H9 (cell line): ENCODE measurements around the gene PHACTR4. TPM values are rescaled to one million over a fixed set of nuclear protein-coding genes. Genes with fewer than 3 reads are reported as not detected.

Experiments used
- DNase-seq: peaks from one replicate; pipeline ENCODE4 v3.0.0-alpha.2; 2017
- H2AFZ ChIP-seq: one replicate; pipeline ENCODE4 v1.6.1; 2013; ENCODE audit warnings: mild to moderate bottlenecking, low read length, control low read depth, moderate library complexity
- H2AK5ac ChIP-seq: 2 replicates; pipeline ENCODE4 v1.6.1; 2013; ENCODE audit warnings: low read length, control low read depth, mixed read lengths; ENCODE audit not compliant: insufficient read length
- H2BK120ac ChIP-seq: one replicate; pipeline ENCODE4 v1.6.1; 2013; ENCODE audit warnings: low read depth, mild to moderate bottlenecking, low read length, control low read depth, inconsistent platforms; ENCODE audit not compliant: poor library complexity, severe bottlenecking
- H2BK12ac ChIP-seq: 2 replicates; pipeline ENCODE4 v1.6.1; 2013; ENCODE audit warnings: low read length, control low read depth, mixed read lengths, low read depth; ENCODE audit not compliant: insufficient read length
- H2BK15ac ChIP-seq: 2 replicates; pipeline ENCODE4 v1.6.1; 2013; ENCODE audit warnings: low read depth, low read length, control low read depth
- H2BK20ac ChIP-seq: one replicate; pipeline ENCODE4 v1.6.1; 2013; ENCODE audit warnings: low read depth, mild to moderate bottlenecking, low read length, control low read depth, inconsistent platforms; ENCODE audit not compliant: poor library complexity, severe bottlenecking
- H2BK5ac ChIP-seq: 2 replicates; pipeline ENCODE4 v1.6.1; 2013; ENCODE audit warnings: low read length, control low read depth, mixed read lengths; ENCODE audit not compliant: insufficient read length
- H3K14ac ChIP-seq: 2 replicates; pipeline ENCODE4 v1.6.1; 2013; ENCODE audit warnings: low read length, control low read depth; ENCODE audit not compliant: insufficient read depth
- H3K18ac ChIP-seq: 2 replicates; pipeline ENCODE4 v1.6.1; 2013; ENCODE audit warnings: low read depth, mild to moderate bottlenecking, mixed read lengths, low read length, control low read depth; ENCODE audit not compliant: insufficient read length
- H3K23ac ChIP-seq: 2 replicates; pipeline ENCODE4 v1.6.1; 2013; ENCODE audit warnings: low read length, control low read depth, mixed read lengths, low read depth; ENCODE audit not compliant: insufficient read length
- H3K23me2 ChIP-seq: 2 replicates; pipeline ENCODE4 v1.6.1; 2013; ENCODE audit warnings: low read depth, mild to moderate bottlenecking, mixed read lengths, low read length, control low read depth; ENCODE audit not compliant: insufficient read length, poor library complexity, severe bottlenecking
- H3K27ac ChIP-seq: 2 replicates; pipeline ENCODE4 v1.5.1; 2013; ENCODE audit warnings: low read length, control low read depth, mixed read lengths, low read depth; ENCODE audit not compliant: insufficient read length
- H3K27me3 ChIP-seq: 2 replicates; pipeline ENCODE4 v1.6.1; 2013; ENCODE audit warnings: low read length, control low read depth, inconsistent platforms; ENCODE audit not compliant: insufficient read depth
- H3K4ac ChIP-seq: 2 replicates; pipeline ENCODE4 v1.6.1; 2013; ENCODE audit warnings: low read depth, mild to moderate bottlenecking, control low read depth, inconsistent platforms, low read length, moderate library complexity
- H3K4me1 ChIP-seq: 2 replicates; pipeline ENCODE4 v1.6.1; 2013; ENCODE audit warnings: low read length, control low read depth, inconsistent platforms; ENCODE audit not compliant: insufficient read depth
- H3K4me2 ChIP-seq: 2 replicates; pipeline ENCODE4 v1.6.1; 2013; ENCODE audit warnings: low read length, control low read depth, mixed read lengths; ENCODE audit not compliant: insufficient read length, insufficient read depth
- H3K56ac ChIP-seq: 2 replicates; pipeline ENCODE4 v1.6.1; 2013; ENCODE audit warnings: low read depth, mild to moderate bottlenecking, mixed read lengths, low read length, control low read depth; ENCODE audit not compliant: insufficient read length
- H3K79me1 ChIP-seq: 2 replicates; pipeline ENCODE4 v1.6.1; 2013; ENCODE audit warnings: low read depth, mild to moderate bottlenecking, moderate library complexity, low read length, control low read depth, inconsistent platforms; ENCODE audit not compliant: insufficient read depth, poor library complexity, severe bottlenecking
- H3K79me2 ChIP-seq: 2 replicates; pipeline ENCODE4 v1.6.1; 2013; ENCODE audit warnings: low read length, control low read depth, inconsistent platforms; ENCODE audit not compliant: insufficient read depth
- H3K9ac ChIP-seq: 2 replicates; pipeline ENCODE4 v1.6.1; 2013; ENCODE audit warnings: low read length, control low read depth, mixed read lengths; ENCODE audit not compliant: insufficient read length; ENCODE audit errors: extremely low read depth
- H3K9me3 ChIP-seq: one replicate; pipeline ENCODE4 v1.6.1; 2013; ENCODE audit warnings: low read depth, low read length, inconsistent platforms; ENCODE audit not compliant: control insufficient read depth
- H3T11ph ChIP-seq: one replicate; pipeline ENCODE4 v1.6.1; 2013; ENCODE audit warnings: mild to moderate bottlenecking, low read length, control low read depth, inconsistent platforms
- H4K20me1 ChIP-seq: one replicate; pipeline ENCODE4 v1.6.1; 2013; ENCODE audit not compliant: control insufficient read depth, insufficient read length, insufficient read depth
- H4K5ac ChIP-seq: 2 replicates; pipeline ENCODE4 v1.6.1; 2013; ENCODE audit warnings: low read depth, mild to moderate bottlenecking, mixed read lengths, low read length, control low read depth; ENCODE audit not compliant: insufficient read length
- H4K8ac ChIP-seq: replicated peaks from 2 replicates; pipeline ENCODE4 v1.6.1; 2013; ENCODE audit warnings: low read length, control low read depth, mixed read lengths, low read depth; ENCODE audit not compliant: insufficient read length
- H4K91ac ChIP-seq: 2 replicates; pipeline ENCODE4 v1.6.1; 2013; ENCODE audit warnings: low read depth, mild to moderate bottlenecking, moderate library complexity, mixed read lengths, low read length, control low read depth; ENCODE audit not compliant: insufficient read length
- H3K27ac Mint-ChIP-seq, 3 experiments: 2 replicates in 2 of 3; 3 replicates in 1 of 3; pipeline ENCODE4 v1.8.0; 2020 to 2021; ENCODE audit warnings: mixed read lengths in 3 of 3, mild to moderate bottlenecking in 1 of 3, moderate library complexity in 1 of 3
- H3K27me3 Mint-ChIP-seq: 2 replicates; pipeline ENCODE4 v1.8.0; 2021; ENCODE audit warnings: low read depth, mild to moderate bottlenecking, moderate library complexity, mixed read lengths
- H3K36me3 Mint-ChIP-seq, 3 experiments: 2 replicates in 2 of 3; 3 replicates in 1 of 3; pipeline ENCODE4 v1.8.0; 2020 to 2021; ENCODE audit warnings: low read depth in 3 of 3, mixed read lengths in 3 of 3; ENCODE audit not compliant: insufficient read depth in 1 of 3
- H3K4me1 Mint-ChIP-seq, 2 experiments: 2 replicates each; pipeline ENCODE4 v1.8.0; 2020; ENCODE audit warnings: mixed read lengths in 2 of 2
- H3K4me3 Mint-ChIP-seq, 2 experiments: 2 replicates in 1 of 2; 3 replicates in 1 of 2; pipeline ENCODE4 v1.8.0; 2020 to 2021; ENCODE audit warnings: mild to moderate bottlenecking in 2 of 2, mixed read lengths in 2 of 2, moderate library complexity in 1 of 2
- H3K9me3 Mint-ChIP-seq, 2 experiments: 2 replicates in 1 of 2; 3 replicates in 1 of 2; pipeline ENCODE4 v1.8.0; 2020; ENCODE audit warnings: mild to moderate bottlenecking in 2 of 2, mixed read lengths in 2 of 2, moderate library complexity in 1 of 2
- WGBS: extraction: QIAGEN DNeasy Blood & Tissue Kit; methylation state at CpG from one replicate; pipeline ENCODE4 v1.1.7; 2013; ENCODE audit warnings: missing lambda C conversion rate, low lambda C conversion rate, mixed read lengths; ENCODE audit not compliant: insufficient read length; ENCODE audit errors: extremely low coverage; 5-methylcytosine and 5-hydroxymethylcytosine counted together
- total RNA-seq: library from RNA; stranded (reverse); gene quantifications from 2 replicates; pipeline ENCODE4 v1.2.1, GENCODE V29; 2021
- TF ChIP-seq, protein P1 (sequence below): fragments of 200-600 bp; sonication (generic); conservative IDR thresholded peaks from 3 replicates; pipeline ENCODE4 v1.8.0; 2021; ENCODE audit warnings: antibody characterized with exemption, mild to moderate bottlenecking

PHACTR4 gene
- total RNA-seq, 1 experiment from 2014 or later = 54.0 TPM

DNA sequence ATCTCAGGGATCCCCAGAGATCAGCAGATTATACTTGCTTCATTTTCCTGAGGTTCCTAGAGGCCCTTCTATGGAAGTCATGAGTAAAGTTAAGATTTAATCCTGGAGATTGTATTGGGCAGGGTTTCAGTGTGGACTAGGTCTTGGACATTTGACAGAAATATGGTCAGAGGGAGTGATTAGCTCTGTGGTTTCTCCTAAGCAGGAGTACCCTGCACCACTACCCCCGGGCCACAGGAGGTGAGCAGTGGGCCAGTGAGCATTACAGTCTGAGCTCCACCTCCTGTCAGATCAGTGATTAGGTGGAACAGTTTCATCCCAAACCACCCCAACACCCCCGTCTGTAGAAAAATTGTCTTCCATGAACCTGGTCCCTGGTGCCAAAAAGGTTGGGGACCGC is 43.2 kb downstream of the PHACTR4 start:
- Histone ChIP-seq H3K79me1 (no peaks in the 10 kb centered on the region), H3T11ph (no peak overlapping the region), H3K9ac (no peak overlapping the region), H3K14ac (no peak overlapping the region), H3K18ac (no peak overlapping the region), H3K27me3 (no peaks in the 10 kb centered on the region), H3K79me2 (peaks cover 3% of the 10 kb centered on the region; the same call in 1 of the 2 replicates), H4K20me1 (no peaks in the 10 kb centered on the region), H2AFZ (no peak overlapping the region), H3K4me1 (peaks cover 2% of the 10 kb centered on the region; the same call in 1 of the 2 replicates), H3K56ac (no peak overlapping the region), H4K91ac (no peak overlapping the region), H3K27ac (no peak overlapping the region), H2BK12ac (no peak overlapping the region), H2BK20ac (no peak overlapping the region), H2BK120ac (no peak overlapping the region), H2AK5ac (no peak overlapping the region), H4K5ac (no peak overlapping the region), H3K4ac (no peak overlapping the region), H3K4me2 (no peak overlapping the region), H2BK5ac (no peak overlapping the region), H3K23me2 (no peaks in the 10 kb centered on the region), H3K23ac (no peak overlapping the region), H2BK15ac (no peak overlapping the region), H3K9me3 (no peaks in the 10 kb centered on the region), H4K8ac (no peak overlapping the region)
- TF ChIP-seq, protein P1, sequence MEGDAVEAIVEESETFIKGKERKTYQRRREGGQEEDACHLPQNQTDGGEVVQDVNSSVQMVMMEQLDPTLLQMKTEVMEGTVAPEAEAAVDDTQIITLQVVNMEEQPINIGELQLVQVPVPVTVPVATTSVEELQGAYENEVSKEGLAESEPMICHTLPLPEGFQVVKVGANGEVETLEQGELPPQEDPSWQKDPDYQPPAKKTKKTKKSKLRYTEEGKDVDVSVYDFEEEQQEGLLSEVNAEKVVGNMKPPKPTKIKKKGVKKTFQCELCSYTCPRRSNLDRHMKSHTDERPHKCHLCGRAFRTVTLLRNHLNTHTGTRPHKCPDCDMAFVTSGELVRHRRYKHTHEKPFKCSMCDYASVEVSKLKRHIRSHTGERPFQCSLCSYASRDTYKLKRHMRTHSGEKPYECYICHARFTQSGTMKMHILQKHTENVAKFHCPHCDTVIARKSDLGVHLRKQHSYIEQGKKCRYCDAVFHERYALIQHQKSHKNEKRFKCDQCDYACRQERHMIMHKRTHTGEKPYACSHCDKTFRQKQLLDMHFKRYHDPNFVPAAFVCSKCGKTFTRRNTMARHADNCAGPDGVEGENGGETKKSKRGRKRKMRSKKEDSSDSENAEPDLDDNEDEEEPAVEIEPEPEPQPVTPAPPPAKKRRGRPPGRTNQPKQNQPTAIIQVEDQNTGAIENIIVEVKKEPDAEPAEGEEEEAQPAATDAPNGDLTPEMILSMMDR = no peak
- no peaks in the 10 kb centered on the region for H3K27me3 Mint-ChIP-seq
- DNase-seq = no peak
- WGBS = no CpG with 5 or more reads among the region's 3 CpGs
- H3K4me1 Mint-ChIP-seq = peaks cover 32 to 34% of the 10 kb centered on the region in 2 experiments
- H3K36me3 Mint-ChIP-seq = peaks cover 0 to 10% (median 0%) of the 10 kb centered on the region in 3 experiments; a peak in 3 of 7 replicates
- H3K27ac Mint-ChIP-seq = peak overlapping the region; percentile 76 to 83 (median 81); a peak in 5 of 7 replicates
- no peaks in the 10 kb centered on the region for H3K9me3 Mint-ChIP-seq
- H3K4me3 Mint-ChIP-seq = no peak overlapping the region
